Measurements from ENCODE around the gene ATP6AP1. TPM values are rescaled to one million over a fixed set of nuclear protein-coding genes. Genes with fewer than 3 reads are reported as not detected.

ATP6AP1 gene
- total RNA-seq, 1 experiment from 2014 or later = 112 TPM

GRCh38 chrX:154430916-154431315 is 2.4 kb downstream of the ATP6AP1 start:
- DNase-seq = no peak
- POLR2A ChIA-PET = no interaction called here
- no peaks in the 10 kb centered on the region for H3K9me3 Mint-ChIP-seq (ENCODE audit: unreplicated experiment)

GRCh38 chrX:154431341-154431740 is 2.9 kb downstream of the ATP6AP1 start:
- H3K4me1 Mint-ChIP-seq (ENCODE audit: low read depth, unreplicated experiment) = peaks cover 14% of the 10 kb centered on the region
- intact Hi-C loops (cut with micrococcal nuclease; ENCODE audit: unreplicated experiment) = no loop called here
- no TSS peak for BruUV-seq (replicated peaks)
- H3K9me3 Mint-ChIP-seq (ENCODE audit: unreplicated experiment) = no peaks in the 10 kb centered on the region
- H3K36me3 Mint-ChIP-seq (ENCODE audit: insufficient read depth, unreplicated experiment) = peaks cover 11% of the 10 kb centered on the region
- no peaks in the 10 kb centered on the region for H3K27me3 ChIP-seq (replicated peaks; ENCODE audit: control insufficient read depth, insufficient read depth, low read length)
- H3K27ac Mint-ChIP-seq (ENCODE audit: unreplicated experiment) = no peak overlapping the region
- H3K4me3 Mint-ChIP-seq (ENCODE audit: unreplicated experiment) = no peak overlapping the region
- TF ChIP-seq CTCF (IDR thresholded peaks at IDR 0.05; ENCODE audit: insufficient read depth in 1 of 2, low read depth in 1 of 2, low read length in 1 of 2, severe bottlenecking in 1 of 2, unreplicated experiment in 1 of 2) = no peak
- no peaks in the 10 kb centered on the region for H3K36me3 ChIP-seq (ENCODE audit: control insufficient read depth, insufficient read depth, low read length)
- no peak for DNase-seq
- no peaks in the 10 kb centered on the region for H3K27me3 Mint-ChIP-seq (ENCODE audit: insufficient read depth, unreplicated experiment)
- peaks cover 10% of the 10 kb centered on the region; the same call in 1 of the 2 replicates for H3K4me1 ChIP-seq
- ChIA-PET CTCF (no interaction called here), POLR2A (no interaction called here)
- no peak overlapping the region for H3K4me3 ChIP-seq (ENCODE audit: low read depth, low read length)
- no peaks in the 10 kb centered on the region for H3K9me3 ChIP-seq

More at GRCh38 chrX:154430916-154431315, 2.4 kb downstream of the ATP6AP1 start:
- H3K9me3 ChIP-seq = no peaks in the 10 kb centered on the region
- H3K4me3 ChIP-seq (ENCODE audit: low read depth, low read length) = no peak overlapping the region
- BruUV-seq (replicated peaks) = no TSS peak
- intact Hi-C loops (cut with micrococcal nuclease; ENCODE audit: unreplicated experiment) = no loop called here
- peaks cover 14% of the 10 kb centered on the region for H3K4me1 Mint-ChIP-seq (ENCODE audit: low read depth, unreplicated experiment)
- peak overlapping the region; percentile 18 for H3K4me3 Mint-ChIP-seq (ENCODE audit: unreplicated experiment)
- H3K27me3 Mint-ChIP-seq (ENCODE audit: insufficient read depth, unreplicated experiment) = no peaks in the 10 kb centered on the region
- no peaks in the 10 kb centered on the region for H3K36me3 ChIP-seq (ENCODE audit: control insufficient read depth, insufficient read depth, low read length)
- TF ChIP-seq CTCF (IDR thresholded peaks at IDR 0.05; ENCODE audit: insufficient read depth in 1 of 2, low read depth in 1 of 2, low read length in 1 of 2, severe bottlenecking in 1 of 2, unreplicated experiment in 1 of 2) = no peak
- no peak overlapping the region for H3K27ac Mint-ChIP-seq (ENCODE audit: unreplicated experiment)
- H3K4me1 ChIP-seq = peaks cover 10% of the 10 kb centered on the region; the same call in 1 of the 2 replicates
- CTCF ChIA-PET = no interaction called here
- H3K27me3 ChIP-seq (replicated peaks; ENCODE audit: control insufficient read depth, insufficient read depth, low read length) = no peaks in the 10 kb centered on the region
- peaks cover 11% of the 10 kb centered on the region for H3K36me3 Mint-ChIP-seq (ENCODE audit: insufficient read depth, unreplicated experiment)

DNA sequence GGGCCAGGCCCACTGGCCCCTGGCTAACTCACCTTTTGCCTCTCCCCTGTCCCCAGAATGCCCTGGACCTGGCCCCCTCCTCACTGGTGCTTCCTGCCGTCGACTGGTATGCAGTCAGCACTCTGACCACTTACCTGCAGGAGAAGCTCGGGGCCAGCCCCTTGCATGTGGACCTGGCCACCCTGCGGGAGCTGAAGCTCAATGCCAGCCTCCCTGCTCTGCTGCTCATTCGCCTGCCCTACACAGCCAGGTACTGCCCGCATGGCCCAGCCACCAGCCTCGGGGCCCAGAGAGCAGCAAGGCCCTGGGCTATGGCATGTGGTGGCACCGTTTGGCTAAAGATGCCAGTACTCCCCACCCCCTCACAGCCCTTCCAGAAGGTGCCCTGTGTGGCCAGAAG is 3.7 kb downstream of the ATP6AP1 start:
- H3K27me3 Mint-ChIP-seq (ENCODE audit: insufficient read depth, unreplicated experiment) = no peaks in the 10 kb centered on the region
- H3K9me3 ChIP-seq = no peaks in the 10 kb centered on the region
- H3K27ac Mint-ChIP-seq (ENCODE audit: unreplicated experiment) = no peak overlapping the region
- intact Hi-C loops (cut with micrococcal nuclease; ENCODE audit: unreplicated experiment) = no loop called here
- H3K4me1 Mint-ChIP-seq (ENCODE audit: low read depth, unreplicated experiment) = peaks cover 14% of the 10 kb centered on the region
- POLR2A ChIA-PET = no interaction called here
- CTCF ChIA-PET = no interaction called here
- H3K9me3 Mint-ChIP-seq (ENCODE audit: unreplicated experiment) = no peaks in the 10 kb centered on the region
- no peak for DNase-seq
- BruUV-seq (replicated peaks) = no TSS peak
- H3K36me3 ChIP-seq (ENCODE audit: control insufficient read depth, insufficient read depth, low read length) = no peaks in the 10 kb centered on the region
- H3K27me3 ChIP-seq (replicated peaks; ENCODE audit: control insufficient read depth, insufficient read depth, low read length) = no peaks in the 10 kb centered on the region
- H3K4me3 ChIP-seq (ENCODE audit: low read depth, low read length) = no peak overlapping the region
- peaks cover 11% of the 10 kb centered on the region for H3K36me3 Mint-ChIP-seq (ENCODE audit: insufficient read depth, unreplicated experiment)
- peaks cover 10% of the 10 kb centered on the region; the same call in 1 of the 2 replicates for H3K4me1 ChIP-seq
- no peak overlapping the region for H3K4me3 Mint-ChIP-seq (ENCODE audit: unreplicated experiment)
- no peak for TF ChIP-seq CTCF (IDR thresholded peaks at IDR 0.05; ENCODE audit: insufficient read depth in 1 of 2, low read depth in 1 of 2, low read length in 1 of 2, severe bottlenecking in 1 of 2, unreplicated experiment in 1 of 2)
